MM.1S (cell line): Measurements from ENCODE around the gene EGFL7.

Experiments
- DNase-seq: peaks from one replicate; pipeline ENCODE4 v3.0.0-alpha.2; 2015
- H2AFZ ChIP-seq: fragments of 300-600 bp; sonication (generic); 2 replicates; pipeline ENCODE4 v1.6.0; 2016; ENCODE audit warnings: antibody characterized with exemption, low read length
- H3F3A ChIP-seq: fragments of 300-600 bp; sonication (generic); 2 replicates; pipeline ENCODE4 v1.6.1; 2016; ENCODE audit warnings: mild to moderate bottlenecking, antibody characterized with exemption, low read length, moderate library complexity, mixed read lengths; ENCODE audit not compliant: insufficient read depth
- H3K27ac ChIP-seq: fragments of 300-600 bp; sonication (generic); 2 replicates; pipeline ENCODE4 v1.5.1; 2016; ENCODE audit warnings: mild to moderate bottlenecking, low read length
- H3K27me3 ChIP-seq: fragments of 300-600 bp; sonication (generic); replicated peaks from 2 replicates; pipeline ENCODE4 v1.6.0; 2016; ENCODE audit warnings: low read length; ENCODE audit not compliant: insufficient read depth
- H3K36me3 ChIP-seq: fragments of 300-600 bp; sonication (generic); replicated peaks from 2 replicates; pipeline ENCODE4 v1.6.1; 2016; ENCODE audit warnings: mild to moderate bottlenecking, low read length, mixed read lengths; ENCODE audit not compliant: insufficient read depth
- H3K4me1 ChIP-seq: fragments of 300-600 bp; sonication (generic); 2 replicates; pipeline ENCODE4 v1.6.1; 2016; ENCODE audit warnings: low read length, mixed read lengths
- H3K4me2 ChIP-seq: fragments of 300-600 bp; sonication (generic); 2 replicates; pipeline ENCODE4 v1.6.0; 2016; ENCODE audit warnings: low read depth, low read length
- H3K4me3 ChIP-seq: fragments of 300-600 bp; sonication (generic); 2 replicates; pipeline ENCODE4 v1.5.1; 2016; ENCODE audit warnings: low read length, mixed read lengths
- H3K79me2 ChIP-seq: fragments of 300-600 bp; sonication (generic); 2 replicates; pipeline ENCODE4 v1.6.1; 2016; ENCODE audit warnings: mixed run types, low read length, mixed read lengths
- H3K9ac ChIP-seq: fragments of 300-600 bp; sonication (generic); 2 replicates; pipeline ENCODE4 v1.6.1; 2016; ENCODE audit warnings: low read length, mixed read lengths
- H3K9me2 ChIP-seq: fragments of 300-600 bp; sonication (generic); replicated peaks from 2 replicates; pipeline ENCODE4 v1.6.1; 2016; ENCODE audit warnings: mild to moderate bottlenecking, low read length, mixed read lengths; ENCODE audit not compliant: insufficient read depth
- H3K9me3 ChIP-seq: fragments of 300-600 bp; sonication (generic); replicated peaks from 2 replicates; pipeline ENCODE4 v1.6.1; 2016; ENCODE audit warnings: mild to moderate bottlenecking, low read length, mixed read lengths; ENCODE audit not compliant: insufficient read depth
- H4K20me1 ChIP-seq: fragments of 300-600 bp; sonication (generic); 2 replicates; pipeline ENCODE4 v1.6.1; 2016; ENCODE audit warnings: mild to moderate bottlenecking, low read length, moderate library complexity, mixed read lengths; ENCODE audit not compliant: insufficient read depth
- CTCF ChIP-seq: fragments of 300-600 bp; sonication (generic); IDR thresholded peaks from 2 replicates; pipeline ENCODE4 v1.5.1; 2016; ENCODE audit warnings: antibody characterized with exemption, low read length, mixed read lengths
- EZH2 ChIP-seq: fragments of 300-600 bp; sonication (generic); optimal IDR thresholded peaks from 2 replicates; pipeline ENCODE3; 2017; ENCODE audit warnings: low read depth, mild to moderate bottlenecking, antibody characterized with exemption, low read length, mixed read lengths
- EZH2phosphoT487 ChIP-seq: fragments of 300-600 bp; sonication (generic); IDR thresholded peaks from 2 replicates; pipeline ENCODE4 v1.6.1; 2018; ENCODE audit warnings: antibody characterized with exemption, low read length

Gene EGFL7

GRCh38 chr9:136662656-136663581, at the start of gene EGFL7:
TSS of gene EGFL7 (plus strand) at chr9:136662916. CDS start at chr9:136668283, 5,367 bp downstream.
- H3K4me2 ChIP-seq: no peak within 1 kb of the TSS
- no peak within 1 kb of the TSS for H2AFZ ChIP-seq
- H3K36me3 ChIP-seq: no peaks in the 10 kb centered on the region
- no peaks in the 10 kb centered on the region for H3K4me1 ChIP-seq
- H3K9ac ChIP-seq: no peak within 1 kb of the TSS
- no peaks in the 10 kb centered on the region for H3K9me2 ChIP-seq
- H3K27me3 ChIP-seq: peaks cover 89% of the 10 kb centered on the region
- H3K4me3 ChIP-seq: no peak within 1 kb of the TSS
- TF ChIP-seq EZH2phosphoT487 (no peak), EZH2 (no peak), CTCF (no peak)
- no peak within 1 kb of the TSS for H3K27ac ChIP-seq
- H3K79me2 ChIP-seq: no peaks in the 10 kb centered on the region
- no peaks in the 10 kb centered on the region for H3F3A ChIP-seq
- no peaks in the 10 kb centered on the region for H3K9me3 ChIP-seq
- H4K20me1 ChIP-seq: no peaks in the 10 kb centered on the region
- no peak for DNase-seq

GRCh38 chr9:136613824-136614371, 48.8 kb upstream of the EGFL7 start:
- H4K20me1 ChIP-seq: no peaks in the 10 kb centered on the region
- no peak overlapping the region for H3K4me3 ChIP-seq
- TF ChIP-seq CTCF (no peak), EZH2phosphoT487 (no peak), EZH2 (no peak)
- H3K27me3 ChIP-seq: peaks cover 77% of the 10 kb centered on the region
- H3K9me2 ChIP-seq: no peaks in the 10 kb centered on the region
- no peaks in the 10 kb centered on the region for H3K4me1 ChIP-seq
- H2AFZ ChIP-seq: no peak overlapping the region
- no peak overlapping the region for H3K9ac ChIP-seq
- no peaks in the 10 kb centered on the region for H3K9me3 ChIP-seq
- no peaks in the 10 kb centered on the region for H3K79me2 ChIP-seq
- no peaks in the 10 kb centered on the region for H3K36me3 ChIP-seq
- H3K4me2 ChIP-seq: no peak overlapping the region
- H3K27ac ChIP-seq: no peak overlapping the region
- no peaks in the 10 kb centered on the region for H3F3A ChIP-seq
- no peak for DNase-seq

GRCh38 chr9:136614372-136614922, 48.3 kb upstream of the EGFL7 start:
- Histone ChIP-seq H3K27me3 (peaks cover 77% of the 10 kb centered on the region), H3K4me3 (no peak overlapping the region), H3K9ac (no peak overlapping the region), H4K20me1 (no peaks in the 10 kb centered on the region), H3K9me3 (no peaks in the 10 kb centered on the region), H3K27ac (no peak overlapping the region), H3K9me2 (no peaks in the 10 kb centered on the region), H3K4me1 (no peaks in the 10 kb centered on the region), H3K79me2 (no peaks in the 10 kb centered on the region), H3F3A (no peaks in the 10 kb centered on the region), H3K4me2 (no peak overlapping the region), H3K36me3 (no peaks in the 10 kb centered on the region), H2AFZ (no peak overlapping the region)
- TF ChIP-seq CTCF (no peak), EZH2phosphoT487 (no peak), EZH2 (no peak)
- DNase-seq: no peak
